ENCODE measurements around the gene SERGEF.

DNA sequence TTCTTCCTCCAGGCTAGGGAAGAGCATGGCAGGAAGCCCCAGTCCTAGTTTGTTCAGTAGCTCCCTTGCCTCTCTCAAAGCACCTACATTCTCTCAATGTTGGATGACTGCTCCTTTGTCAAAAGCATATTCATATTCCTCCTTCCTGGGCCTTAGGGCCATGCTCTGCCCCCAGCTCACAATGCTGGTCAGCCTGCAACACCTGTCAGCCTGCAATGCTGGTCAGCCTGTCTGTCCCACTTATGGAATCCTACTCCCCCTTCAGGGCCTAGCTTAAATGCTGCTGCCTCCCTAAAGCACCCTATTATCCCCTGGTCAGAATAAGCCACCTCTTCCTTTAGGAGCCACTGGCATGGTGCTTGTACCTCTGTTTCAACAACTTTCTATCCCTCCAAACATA lies 45.2 kb downstream of the SERGEF start:
- TF ChIP-seq POLR2A (IDR thresholded peaks at IDR 0.05) (no peak), CTCF (IDR thresholded peaks at IDR 0.05) (no peak)
